Measurements from ENCODE around the gene KLHL42.

KLHL42 gene

DNA sequence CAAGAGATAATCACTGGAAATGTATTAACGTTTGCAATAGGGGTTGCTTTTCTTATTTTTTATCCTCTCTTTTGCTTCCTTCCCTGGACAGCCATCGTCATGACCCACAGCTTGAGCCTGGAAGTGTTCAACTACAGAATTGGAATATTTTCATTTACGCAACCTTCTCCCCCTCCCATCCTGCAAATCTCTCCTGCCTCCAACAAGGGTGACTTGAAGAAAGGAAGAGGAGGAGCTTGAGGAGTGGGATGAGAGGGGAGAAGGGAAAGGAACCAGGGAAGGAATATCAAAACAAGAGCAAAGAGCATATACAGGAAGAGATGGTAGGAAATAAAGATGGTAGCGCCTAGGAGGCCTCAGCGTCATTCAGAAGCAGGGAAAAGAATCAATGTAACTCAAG lies 1.6 kb downstream of the KLHL42 start:
- DNase-seq: no peak

GRCh38 chr12:27782481-27782880 lies 2.4 kb downstream of the KLHL42 start:
- no peak for DNase-seq

- DNase-seq: peak; percentile 20 to 37
Measured at GRCh38 chr12:27785882-27786570, 6.0 kb downstream of the KLHL42 start.

GRCh38 chr12:27787559-27787958 lies 7.5 kb downstream of the KLHL42 start:
- DNase-seq: no peak

- DNase-seq: no peak
Measured at GRCh38 chr12:27790179-27790578, 10.1 kb downstream of the KLHL42 start.

DNA sequence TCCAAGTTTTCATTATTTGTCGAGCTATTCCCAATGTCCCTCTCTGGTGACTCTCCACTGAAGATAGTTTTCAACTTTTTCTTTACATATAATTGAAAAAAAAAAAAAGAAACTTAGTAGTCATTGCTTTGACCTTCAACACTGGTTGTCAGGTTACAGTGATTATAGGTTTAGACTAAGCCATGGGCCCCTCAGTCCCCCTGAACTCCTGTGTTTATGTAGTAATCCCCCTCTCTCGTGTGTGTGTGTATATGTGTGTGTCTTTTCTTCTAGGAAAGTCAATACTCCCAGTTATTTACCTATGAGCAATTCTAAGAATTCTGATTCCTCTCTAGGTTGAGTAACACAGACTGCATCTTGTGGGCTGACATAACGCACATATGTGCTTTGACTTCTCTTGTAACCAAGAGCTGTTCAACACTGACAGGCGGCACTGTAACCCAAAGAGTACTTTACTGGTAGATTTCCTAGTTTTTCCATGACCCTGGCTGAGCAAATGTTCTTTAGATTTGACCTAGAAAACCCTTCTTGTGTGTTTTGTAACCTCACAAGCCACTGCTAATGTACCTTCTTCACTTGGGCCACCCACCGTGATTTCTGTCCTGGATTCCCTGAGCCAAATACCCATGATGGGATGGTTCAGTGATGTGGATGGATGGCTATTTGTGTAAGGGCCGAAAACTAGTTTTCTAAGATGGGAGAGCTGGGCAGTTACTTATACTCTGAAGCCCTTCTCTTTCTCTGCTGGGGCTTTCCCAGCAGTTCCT lies 15.0 kb downstream of the KLHL42 start:
- DNase-seq: no peak

DNA sequence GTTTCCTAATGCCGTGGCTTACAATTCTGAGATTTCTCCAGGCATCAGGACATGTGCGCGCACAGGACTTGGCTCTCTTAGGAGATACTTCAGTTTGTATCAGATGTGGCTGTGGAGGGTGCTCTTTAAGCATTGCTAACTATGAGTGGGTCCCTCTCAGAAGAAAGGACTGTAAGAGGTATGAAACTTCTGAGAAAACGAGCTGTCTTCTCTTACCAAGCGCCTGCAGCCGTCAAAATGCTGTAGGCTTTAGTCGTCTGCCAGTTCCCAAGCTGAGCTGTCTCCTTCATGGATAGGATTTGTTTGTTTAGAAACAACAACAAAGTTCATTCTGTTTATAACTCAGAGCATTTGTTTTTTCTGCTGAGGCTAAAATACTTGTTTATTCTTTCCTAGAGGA lies 16.1 kb downstream of the KLHL42 start:
- no peak for DNase-seq

DNA sequence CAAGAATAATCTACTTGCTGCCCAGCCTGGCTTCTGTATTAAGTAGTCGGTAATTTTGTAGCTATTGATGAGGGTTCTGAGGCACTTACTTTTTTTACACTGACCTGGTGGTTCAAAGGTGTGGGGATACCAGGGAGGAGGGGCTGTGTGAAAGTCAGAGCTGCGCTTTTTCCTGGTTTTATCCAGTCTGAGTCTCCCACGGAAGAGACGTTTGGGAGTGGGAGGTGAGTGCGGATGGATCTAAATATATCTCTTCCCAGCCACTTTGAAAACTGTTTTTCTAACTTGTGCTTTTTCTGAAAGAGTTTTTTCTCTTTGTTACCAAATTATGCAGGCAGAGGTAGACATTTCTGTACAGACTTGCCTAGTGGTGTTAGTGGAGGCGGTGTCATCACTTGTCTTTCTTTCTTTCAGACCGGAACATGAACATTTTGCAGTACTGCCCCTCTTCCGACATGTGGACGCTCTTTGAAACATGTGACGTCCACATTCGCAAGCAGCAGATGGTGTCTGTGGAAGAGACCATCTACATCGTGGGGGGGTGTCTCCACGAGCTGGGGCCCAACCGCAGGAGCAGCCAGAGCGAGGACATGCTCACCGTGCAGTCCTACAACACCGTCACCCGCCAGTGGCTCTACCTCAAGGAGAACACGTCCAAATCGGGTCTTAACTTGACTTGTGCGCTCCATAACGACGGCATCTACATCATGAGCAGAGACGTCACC lies 17.4 kb downstream of the KLHL42 start:
- no peak for DNase-seq

- no peak for DNase-seq
Measured at GRCh38 chr12:27800819-27801218, 20.8 kb downstream of the KLHL42 start.

DNA sequence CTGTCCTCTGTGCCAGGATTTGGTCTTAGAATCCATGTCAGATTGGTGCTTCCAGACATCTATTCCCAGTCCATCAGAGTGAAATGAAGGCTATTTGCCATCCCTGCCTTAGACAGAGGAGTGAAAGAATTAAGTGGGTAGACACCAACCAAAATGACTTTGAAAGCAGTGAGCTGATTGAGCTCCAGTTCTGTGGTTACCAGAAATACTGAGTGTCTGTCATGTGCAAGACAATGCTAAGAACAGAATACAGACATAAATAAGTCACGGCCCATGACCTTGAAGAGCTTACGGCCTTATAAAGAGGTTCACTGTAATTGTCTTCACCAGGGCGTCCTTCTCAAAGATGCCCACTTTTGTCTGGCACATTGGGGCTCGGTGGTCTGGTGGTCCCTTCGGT lies 21.6 kb downstream of the KLHL42 start:
- DNase-seq: no peak

DNA sequence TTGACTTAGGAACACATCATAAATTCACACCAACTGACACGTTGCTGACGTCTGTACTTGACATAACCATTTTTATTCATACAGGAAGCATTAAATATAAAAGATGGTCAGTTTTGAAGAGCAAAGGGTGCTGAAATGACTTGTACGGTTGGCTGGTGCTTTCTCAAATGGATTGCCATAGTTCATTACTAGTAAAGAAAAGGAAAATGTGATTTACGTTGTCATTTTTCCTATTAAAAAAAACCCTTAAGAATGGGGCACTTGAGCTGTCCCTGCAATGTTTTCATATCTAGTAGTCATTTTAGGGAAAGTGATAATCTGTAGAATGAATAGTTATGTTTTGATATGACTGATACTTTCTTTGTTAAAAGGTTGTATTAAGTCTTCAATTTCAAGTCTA lies 22.5 kb downstream of the KLHL42 start:
- DNase-seq: no peak

- no peak for DNase-seq
Measured at GRCh38 chr12:27802936-27803335, 22.9 kb downstream of the KLHL42 start.

- DNase-seq: no peak
Measured at GRCh38 chr12:27805238-27805637, 25.2 kb downstream of the KLHL42 start.

- no peak for DNase-seq
Measured at GRCh38 chr12:27806259-27806658, 26.2 kb downstream of the KLHL42 start.

DNA sequence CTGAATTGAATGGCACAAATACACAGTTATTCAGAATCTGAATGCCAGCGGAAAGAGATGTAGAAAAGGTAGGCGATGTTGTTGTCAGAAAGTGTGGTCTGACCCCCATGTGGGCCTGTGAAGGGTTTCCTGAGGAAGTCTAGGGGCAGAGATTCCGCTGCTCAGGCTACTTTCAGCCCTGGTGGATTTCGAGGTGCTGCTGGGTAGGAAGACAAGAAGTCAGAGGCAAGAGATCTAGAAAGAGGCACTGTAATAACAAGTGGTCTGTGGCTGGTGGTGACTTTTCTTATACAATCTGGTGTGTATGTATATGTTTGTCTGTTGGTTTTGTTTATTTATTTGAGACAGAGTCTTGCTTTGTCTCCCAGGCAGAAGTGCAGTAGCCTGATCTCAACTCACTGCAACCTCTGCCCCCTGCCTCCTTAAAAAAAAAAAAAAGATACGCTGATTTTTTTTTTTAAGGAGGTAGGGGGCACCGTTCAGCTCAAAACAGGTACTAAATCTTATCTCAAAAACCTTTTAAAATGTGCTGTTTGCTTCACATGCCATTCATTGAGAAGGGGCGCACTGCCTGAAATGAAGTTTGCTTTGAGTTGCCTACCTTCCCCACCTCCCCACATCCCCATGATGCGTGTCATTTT lies 27.1 kb downstream of the KLHL42 start:
- DNase-seq: peak in 1 of 2 experiments; percentile 25

- no peak for DNase-seq
Measured at GRCh38 chr12:27808841-27809240, 28.8 kb downstream of the KLHL42 start.

- no peak for DNase-seq
Measured at GRCh38 chr12:27810756-27811155, 30.7 kb downstream of the KLHL42 start.

DNA sequence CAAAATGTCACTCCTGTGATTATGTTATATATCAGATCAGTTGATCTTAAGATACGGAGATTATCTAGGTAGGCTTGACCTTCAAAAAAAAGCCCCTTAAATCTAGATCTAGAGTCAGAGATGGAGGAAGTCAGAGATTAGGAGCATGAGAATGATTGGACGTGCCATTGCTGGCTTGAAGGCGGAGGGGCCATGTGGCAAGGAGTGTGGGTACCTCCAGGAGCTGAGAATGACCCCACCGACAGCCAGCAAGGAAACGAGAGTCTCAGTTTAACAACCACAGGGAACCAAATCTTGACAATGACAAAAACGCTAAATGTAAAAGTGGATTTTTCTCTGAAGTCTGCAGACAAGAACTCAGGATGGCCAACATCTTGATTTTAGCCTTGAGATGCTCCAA lies 32.5 kb downstream of the KLHL42 start:
- no peak for DNase-seq

DNA sequence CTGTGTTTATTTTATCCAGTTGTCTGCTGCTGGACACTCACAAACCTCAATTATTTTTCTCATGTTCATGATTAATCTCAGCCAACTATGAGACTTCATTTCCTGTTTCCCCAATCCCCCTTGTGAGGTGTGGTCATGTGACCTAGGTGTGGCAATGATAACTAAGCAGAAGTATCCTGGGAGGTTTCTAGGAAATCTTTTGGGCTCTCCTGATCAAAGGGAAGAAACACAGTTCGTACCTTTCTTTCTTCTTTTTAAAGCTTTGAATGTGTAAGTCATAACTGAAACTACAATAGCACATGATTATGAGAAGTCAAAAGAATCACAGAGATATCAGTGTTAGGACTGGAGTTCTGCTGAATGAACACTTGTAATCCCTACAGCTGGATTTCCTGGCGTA lies 34.4 kb downstream of the KLHL42 start:
- DNase-seq: no peak

DNA sequence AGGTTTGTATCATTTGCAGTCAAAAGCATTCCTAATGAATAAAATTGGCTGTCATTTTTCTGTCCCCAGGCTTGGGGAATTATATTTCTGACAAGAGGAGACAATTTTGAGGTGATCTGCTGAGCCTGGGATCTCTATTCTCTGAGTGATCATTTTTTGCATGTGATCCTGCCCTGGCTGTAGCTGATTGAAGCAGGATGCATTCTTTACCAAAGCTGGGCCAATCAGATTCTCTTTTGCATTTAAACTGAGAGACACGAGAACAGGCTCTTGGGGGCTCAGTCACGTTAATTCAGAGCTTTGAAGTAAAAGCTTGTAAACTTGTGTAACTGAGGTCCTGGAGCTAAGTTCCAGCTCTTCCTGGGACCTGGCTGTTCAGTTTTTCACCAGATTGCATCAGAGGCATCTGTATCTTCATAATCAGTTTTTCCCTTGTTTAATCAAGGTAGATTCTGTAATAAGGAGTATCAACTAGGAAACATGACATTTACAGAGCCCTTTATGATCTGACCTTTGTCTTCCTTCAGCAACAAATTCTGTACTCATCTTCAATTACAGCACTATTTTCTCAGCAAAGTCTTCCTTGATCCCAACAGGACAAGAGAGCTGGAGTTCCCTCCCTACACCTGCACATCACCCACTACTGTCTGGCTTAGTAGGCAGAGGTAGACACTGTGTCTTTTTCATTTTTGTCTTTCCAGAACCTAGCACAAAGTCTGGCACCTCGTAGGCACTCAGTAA lies 35.0 kb downstream of the KLHL42 start:
- no peak for DNase-seq

GRCh38 chr12:27817766-27818165 lies 37.7 kb downstream of the KLHL42 start:
- no peak for DNase-seq

DNA sequence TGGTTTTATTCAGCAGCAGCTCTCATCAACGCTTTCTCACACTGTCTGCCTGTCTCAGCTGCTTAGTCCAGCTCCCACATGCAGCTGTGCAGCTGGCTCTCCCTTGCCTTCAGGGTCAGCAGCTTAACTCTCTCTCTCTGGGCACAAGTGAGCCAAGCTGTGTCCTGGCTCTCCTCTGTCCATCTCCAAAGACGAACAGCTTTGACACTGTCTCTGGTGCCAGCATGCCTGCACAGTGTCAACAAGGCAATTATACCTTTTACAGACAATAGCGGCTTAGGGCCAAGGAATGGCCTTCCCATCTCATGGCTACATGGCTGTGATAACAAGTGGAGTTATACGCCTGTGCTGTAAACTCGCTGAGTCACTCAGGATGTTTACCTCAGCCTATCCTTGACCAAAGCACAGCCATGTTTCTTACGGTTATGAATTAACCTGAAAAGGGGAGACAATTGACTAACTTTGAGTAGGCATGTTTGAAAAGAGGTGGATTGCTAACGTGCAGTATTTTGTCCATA lies 38.4 kb downstream of the KLHL42 start:
- DNase-seq: no peak

Data from Kasumi-1 (cell line).